HG02885 (cell line): ENCODE results near the gene PDGFA.

Experiments used
- ATAC-seq: cut with Tn5 transposase; IDR thresholded peaks from one replicate; pipeline ENCODE4 v1.9.1; 2021; ENCODE audit warnings: mild to moderate bottlenecking; ENCODE audit not compliant: unreplicated experiment, poor library complexity

PDGFA gene

GRCh38 chr7:451255-452225 lies 68.1 kb downstream of the PDGFA start:
- no peak for ATAC-seq

GRCh38 chr7:450741-451140 lies 68.9 kb downstream of the PDGFA start:
- no peak for ATAC-seq

GRCh38 chr7:450036-450435 lies 69.6 kb downstream of the PDGFA start:
- no peak for ATAC-seq

- no peak for ATAC-seq
These were observed 70.2 kb downstream of the PDGFA start for GRCh38 chr7:449324-450019.

- no peak for ATAC-seq
These were observed 72.1 kb downstream of the PDGFA start for GRCh38 chr7:447523-447922.
